ENCODE data around the gene CLK2.
A peak's percentile ranks its signal among the peaks of the same experiment; 100 is the strongest.

Gene CLK2

GRCh38 chr1:155277070-155277901, 4.0 kb upstream of the CLK2 start, which contains the start of gene HCN3:
TSS of gene HCN3 (plus strand) at chr1:155277463. CDS start at chr1:155277591, 128 bp downstream.
- H3K27ac ChIP-seq, result peak within 1 kb of the TSS; percentile 51

GRCh38 chr1:155272466-155273342, 600 bp downstream of the CLK2 start:
- peak overlapping the region; percentile 97 for H3K27ac ChIP-seq
- TF ChIP-seq CTCF (conservative IDR thresholded peaks at IDR 0.05) (no peak), ZFX (IDR thresholded peaks at IDR 0.05) (peak; percentile 62; the same call in 1 of the 2 replicates)

More at GRCh38 chr1:155277070-155277901, 4.0 kb upstream of the CLK2 start, which contains the start of gene HCN3:
- TF ChIP-seq ZFX (IDR thresholded peaks at IDR 0.05) (no peak), CTCF (conservative IDR thresholded peaks at IDR 0.05) (peak; percentile 90)

- TF ChIP-seq CTCF (conservative IDR thresholded peaks at IDR 0.05) (no peak), ZFX (IDR thresholded peaks at IDR 0.05) (no peak)
- H3K27ac ChIP-seq, result no peak overlapping the region
These were observed 3.9 kb downstream of the CLK2 start for GRCh38 chr1:155269381-155269780.

GRCh38 chr1:155268630-155269029, 4.7 kb downstream of the CLK2 start:
- TF ChIP-seq CTCF (conservative IDR thresholded peaks at IDR 0.05), result no peak
- no peak for TF ChIP-seq ZFX (IDR thresholded peaks at IDR 0.05)
- H3K27ac ChIP-seq, result no peak overlapping the region

GRCh38 chr1:155267373-155267772, 5.9 kb downstream of the CLK2 start:
- H3K27ac ChIP-seq, result no peak overlapping the region
- TF ChIP-seq ZFX (IDR thresholded peaks at IDR 0.05) (no peak), CTCF (conservative IDR thresholded peaks at IDR 0.05) (no peak)

- H3K27ac ChIP-seq, result no peak overlapping the region
- TF ChIP-seq CTCF (conservative IDR thresholded peaks at IDR 0.05) (no peak), ZFX (IDR thresholded peaks at IDR 0.05) (no peak)
These were observed 6.8 kb downstream of the CLK2 start for GRCh38 chr1:155266553-155266952.

Measured in C4-2B (cell line).